GM21423 (cell line): ENCODE data around the gene GPLD1.
"Not testable (repeated sequence)": the region's sequence is repeated elsewhere in the genome, so short reads cannot be mapped to it uniquely, and the experiment has no call there.

Experiments used
- ATAC-seq: cut with Tn5 transposase; IDR thresholded peaks from one replicate; pipeline ENCODE4 v1.9.1; 2021; ENCODE audit warnings: mild to moderate bottlenecking, moderate library complexity; ENCODE audit not compliant: unreplicated experiment

GPLD1 gene

DNA sequence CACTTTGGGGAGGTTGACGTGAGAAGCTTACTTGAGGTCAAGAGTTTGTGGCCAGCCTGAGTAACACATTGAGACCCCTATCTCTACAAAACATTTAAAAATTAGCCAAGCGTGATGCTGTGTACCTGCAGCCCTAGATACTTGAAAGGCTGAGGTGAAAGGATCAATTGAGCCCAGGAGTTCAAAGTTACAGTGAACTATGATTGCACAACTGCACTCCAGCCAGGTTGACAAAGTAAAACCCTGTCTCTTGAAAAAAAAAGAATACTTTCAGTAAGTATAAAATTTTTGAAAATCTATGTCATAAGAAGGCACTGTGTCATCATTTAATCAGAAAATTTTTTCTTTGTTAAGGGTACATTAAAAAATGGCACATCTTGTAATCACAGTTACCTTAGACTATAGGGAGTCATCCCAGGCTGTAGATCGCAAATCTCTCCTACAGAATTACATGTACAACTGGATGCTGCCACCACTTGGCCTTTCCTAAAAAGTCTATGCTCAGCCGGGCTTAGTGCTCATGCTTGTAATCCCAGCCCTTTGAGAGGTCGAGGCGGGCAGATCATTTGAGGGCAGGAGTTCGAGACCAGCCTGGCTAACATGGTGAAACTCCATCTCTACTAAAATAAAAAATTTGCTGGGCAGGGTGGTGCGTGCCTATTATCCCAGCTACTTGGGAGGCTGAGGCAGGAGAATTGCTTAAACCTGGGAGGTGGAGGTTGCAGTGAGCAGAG, 103.7 kb downstream of the GPLD1 start:
- ATAC-seq: peak; percentile 68

DNA sequence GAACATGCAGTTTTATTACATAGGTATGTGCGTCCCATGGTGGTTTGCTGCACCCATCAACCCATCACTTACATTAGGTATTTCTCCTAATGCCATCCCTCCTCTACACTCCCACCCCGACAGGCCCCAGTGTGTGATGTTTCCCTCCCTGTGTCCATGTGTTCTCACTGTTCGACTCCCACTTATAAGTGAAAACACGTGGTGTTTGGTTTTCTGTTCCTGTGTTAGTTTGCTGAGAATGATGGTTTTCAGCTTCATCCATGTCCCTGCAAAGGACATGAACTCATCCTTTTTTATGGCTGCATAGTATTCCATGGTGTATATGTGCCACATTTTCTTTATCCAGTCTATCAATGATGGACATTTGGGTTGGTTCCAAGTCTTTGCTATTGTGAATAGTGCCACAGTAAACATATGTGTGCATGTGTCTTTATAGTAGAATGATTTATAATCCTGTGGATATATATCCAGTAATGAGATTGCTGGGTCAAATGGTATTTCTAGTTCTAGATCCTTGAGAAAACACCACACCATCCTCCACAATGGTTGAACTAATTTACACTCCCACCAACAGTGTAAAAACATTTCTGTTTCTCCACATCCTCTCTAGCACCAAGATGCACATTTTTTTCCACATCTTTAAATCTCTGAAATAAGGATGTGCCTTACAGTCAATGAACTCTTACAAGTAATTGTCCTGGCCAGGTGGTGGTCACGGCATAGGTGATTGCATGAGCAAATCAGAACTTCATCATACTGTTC, 104.8 kb downstream of the GPLD1 start:
- not testable (repeated sequence) for ATAC-seq

DNA sequence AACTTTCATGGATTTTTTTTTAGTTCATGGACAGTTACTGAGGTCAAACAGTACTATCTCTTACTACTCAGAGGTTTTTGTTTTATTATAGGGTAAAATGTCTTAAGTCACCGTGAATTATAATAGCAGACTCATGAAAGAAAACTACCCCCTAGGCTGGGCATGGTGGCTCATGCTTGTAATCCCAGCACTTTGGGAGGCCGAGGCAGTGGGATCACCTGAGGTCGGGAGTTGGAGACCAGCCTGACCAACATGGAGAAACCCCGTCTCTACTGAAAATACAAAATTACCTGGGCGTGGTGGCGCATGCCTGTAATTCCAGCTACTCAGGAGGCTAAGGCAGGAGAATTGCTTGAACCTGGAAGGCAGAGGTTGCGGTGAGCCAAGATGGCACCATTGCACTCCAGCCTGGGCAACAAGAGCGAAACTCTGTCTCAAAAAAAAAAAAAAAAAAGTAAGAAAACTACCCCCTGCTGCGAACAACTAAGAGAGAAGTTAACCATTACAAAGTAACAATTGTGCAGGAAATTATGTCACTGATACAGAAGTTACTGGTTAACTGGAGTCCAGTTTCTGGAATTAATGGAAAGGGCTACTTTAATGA, 106.4 kb downstream of the GPLD1 start:
- ATAC-seq: not testable (repeated sequence)

DNA sequence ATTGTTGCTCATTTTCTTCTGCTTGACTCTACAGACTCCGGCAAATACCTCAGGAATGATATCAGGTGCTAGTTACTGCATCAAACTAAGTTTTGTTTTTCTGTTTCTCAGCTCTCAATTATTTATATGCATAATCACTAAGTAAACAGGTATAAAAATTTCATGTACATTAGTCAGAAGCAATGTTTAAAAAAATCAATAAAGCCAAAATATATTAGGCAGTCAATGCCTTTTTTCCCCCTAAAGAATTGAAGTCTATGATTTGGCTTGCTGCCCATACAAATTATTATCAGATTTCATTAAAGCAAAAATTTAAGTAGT, 107.2 kb downstream of the GPLD1 start:
- no peak for ATAC-seq

DNA sequence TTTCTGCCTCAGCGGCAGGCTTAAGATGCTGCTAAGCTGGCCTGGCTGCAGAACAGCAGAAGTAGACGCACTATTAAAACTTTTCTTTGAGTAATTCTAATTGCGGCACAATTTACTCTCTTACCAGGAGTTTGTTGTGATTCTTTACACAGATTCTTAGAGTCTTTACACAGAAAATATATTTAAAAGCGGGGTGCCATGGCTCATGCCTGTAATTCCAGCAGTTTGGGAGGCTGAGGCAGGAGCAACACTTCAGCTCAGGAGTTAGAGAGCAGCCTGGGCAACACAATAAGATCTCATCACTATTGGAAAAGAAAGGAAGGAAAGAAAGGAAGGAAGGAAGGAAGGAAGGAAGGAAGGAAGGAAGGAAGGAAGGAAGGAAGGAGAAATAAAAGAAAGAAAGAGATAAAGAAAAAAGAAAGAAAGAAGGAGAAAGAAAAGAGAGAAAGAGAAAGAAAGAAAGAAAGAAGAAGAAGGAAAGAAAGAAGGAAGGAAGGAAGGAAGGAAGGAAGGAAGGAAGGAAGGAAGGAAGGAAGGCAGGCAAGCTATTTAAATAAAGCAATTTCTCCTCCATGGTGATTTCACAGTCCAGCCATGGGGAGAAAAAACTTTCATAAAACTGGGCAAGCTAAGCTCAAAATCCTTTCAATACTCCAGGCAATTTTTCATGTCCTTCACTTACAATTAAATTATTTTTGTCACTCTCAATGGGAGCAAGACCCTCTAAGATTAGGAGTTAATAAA, 107.7 kb downstream of the GPLD1 start:
- ATAC-seq: no peak

DNA sequence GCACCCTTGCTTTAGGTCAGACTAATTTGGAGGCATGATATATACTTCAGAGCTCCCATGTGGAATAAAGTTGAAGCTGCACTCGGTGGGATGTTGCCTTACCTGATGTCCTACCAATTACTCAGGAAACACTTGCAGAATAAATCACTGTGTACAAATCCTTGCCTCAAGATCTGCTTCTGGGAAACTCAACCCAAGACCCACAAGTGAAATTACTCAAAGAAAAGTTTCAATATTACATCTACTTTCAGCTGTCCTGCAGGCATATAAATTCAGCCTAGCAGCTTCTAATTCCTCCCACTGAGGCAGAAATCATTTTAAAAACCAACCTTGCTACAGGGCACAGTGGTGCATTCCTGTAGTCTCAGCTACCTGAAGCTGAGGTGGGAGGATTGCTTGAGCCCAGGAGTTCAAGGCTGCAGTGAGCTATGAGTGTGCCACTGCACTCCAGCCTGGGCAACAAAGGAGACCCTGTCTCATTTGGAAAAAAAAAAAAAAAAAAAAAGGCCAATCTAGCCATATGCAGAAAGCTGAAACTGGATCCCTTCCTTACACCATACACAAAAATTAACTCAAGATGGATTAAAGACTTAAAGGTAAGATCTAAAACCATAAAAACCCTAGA, 110.8 kb downstream of the GPLD1 start:
- no peak for ATAC-seq
